Measurements from ENCODE around the gene HTATIP2. TPM values are rescaled to one million over a fixed set of nuclear protein-coding genes. Genes with fewer than 3 reads are reported as not detected.

The HTATIP2 gene
- total RNA-seq, result 10 to 100 TPM; 44.0 to 47.0 TPM
- polyA plus RNA-seq, result 10 to 100 TPM; 52.8 to 54.4 (median 53.0) TPM
- total RNA-seq, result 10.8 to 46.7 (median 38.4) reads per million in 6 experiments

- H3K4me3 Mint-ChIP-seq, result peak within 1 kb of the TSS; percentile 84 to 97 (median 89)
Observed at GRCh38 chr11:20363500-20364340, at the start of gene HTATIP2. Gene HTATIP2, plus strand, starts transcription at chr11:20363714. Its CDS starts 524 bp downstream, at chr11:20364238.

GRCh38 chr11:20315800-20316199, 47.7 kb upstream of the HTATIP2 start:
- no peak overlapping the region for H3K27ac Mint-ChIP-seq
- H3K36me3 Mint-ChIP-seq, result no peaks in the 10 kb centered on the region
- H3K4me1 Mint-ChIP-seq, result no peaks in the 10 kb centered on the region
- POLR2A ChIA-PET, result no interaction called here
- ATAC-seq, result no peak
- H3K9me3 Mint-ChIP-seq, result no peaks in the 10 kb centered on the region
- H3K27me3 Mint-ChIP-seq, result peaks cover 0 to 7% (median 3%) of the 10 kb centered on the region in 5 donors
- H3K4me3 Mint-ChIP-seq, result no peak overlapping the region
- DNase-seq, result no peak

More at GRCh38 chr11:20363500-20364340, at the start of gene HTATIP2:
- DNase-seq, result peak; percentile 54 to 87 (median 72)
- H3K36me3 Mint-ChIP-seq, result peaks cover 0 to 20% (median 12%) of the 10 kb centered on the region in 3 donors
- peaks cover 29 to 67% (median 59%) of the 10 kb centered on the region in 4 donors for H3K4me1 Mint-ChIP-seq
- no peaks in the 10 kb centered on the region for H3K9me3 Mint-ChIP-seq
- peak; percentile 87 to 94 for ATAC-seq
- POLR2A ChIA-PET, result interaction anchor here (0.7 to 1.8 kb wide), 3 partner anchors 13 to 25 kb away, joined by 3 to 12 read pairs (median 3); no protein-coding TSS in a partner anchor
- H3K27ac Mint-ChIP-seq, result peak within 1 kb of the TSS; percentile 73 to 98 (median 94)
- H3K27me3 Mint-ChIP-seq, result no peaks in the 10 kb centered on the region

DNA sequence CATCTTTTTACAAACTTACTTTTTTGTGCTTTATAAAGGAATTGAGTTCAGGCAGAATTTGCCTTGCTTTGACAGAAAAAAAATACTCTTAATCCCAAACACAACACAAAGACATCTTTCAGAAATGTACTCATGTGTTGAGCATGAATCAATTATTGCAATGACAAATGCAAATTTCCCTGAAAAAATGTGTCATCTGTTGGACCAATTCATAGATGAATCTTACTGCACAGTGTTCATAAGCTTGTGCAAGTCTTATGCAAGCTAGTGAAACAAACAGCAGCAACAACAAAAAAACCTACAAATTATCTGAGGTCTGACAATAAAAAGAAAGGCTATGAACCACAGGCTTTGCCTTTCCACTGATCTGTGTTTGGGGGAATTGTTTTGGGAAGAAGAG, 42.3 kb upstream of the HTATIP2 start:
- Mint-ChIP-seq H3K4me3 (no peak overlapping the region), H3K4me1 (peaks cover 0 to 2% (median 0%) of the 10 kb centered on the region in 4 donors), H3K27me3 (peaks cover 0 to 11% (median 8%) of the 10 kb centered on the region in 5 donors), H3K27ac (no peak overlapping the region), H3K36me3 (no peaks in the 10 kb centered on the region), H3K9me3 (peaks cover 0 to 2% (median 0%) of the 10 kb centered on the region in 9 donors)
- POLR2A ChIA-PET, result no interaction called here
- no peak for ATAC-seq
- no peak for DNase-seq

DNA sequence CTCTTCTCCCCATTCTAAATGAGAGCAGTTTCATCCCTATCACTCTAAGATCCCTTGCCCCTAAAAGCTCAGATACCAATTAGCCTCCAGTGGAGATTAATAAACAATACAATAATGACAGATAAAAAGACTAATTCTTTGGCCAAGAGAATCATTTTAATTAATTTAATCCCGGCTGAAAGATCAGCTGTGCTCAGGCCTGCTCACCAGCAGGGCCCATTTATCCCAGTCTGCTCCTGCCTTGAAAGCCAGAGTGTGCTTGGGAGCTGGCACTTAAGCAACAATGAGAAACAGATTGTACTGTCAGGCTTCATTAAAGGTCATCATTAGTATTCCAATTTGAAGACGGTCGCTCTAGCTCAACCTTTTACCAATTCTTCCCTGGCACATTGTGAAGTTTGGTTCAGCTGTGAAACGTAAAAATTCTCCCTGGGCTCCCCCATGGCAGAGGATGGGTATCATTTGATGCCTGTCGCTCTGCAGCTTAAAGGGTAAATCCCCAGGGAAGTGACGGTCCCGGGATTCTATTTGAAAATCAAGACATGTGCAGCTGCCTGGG, 36.1 kb upstream of the HTATIP2 start:
- DNase-seq (no peak), ATAC-seq (no peak)
- Mint-ChIP-seq H3K36me3 (no peaks in the 10 kb centered on the region), H3K9me3 (peaks cover 0 to 2% (median 0%) of the 10 kb centered on the region in 9 donors), H3K4me3 (no peak overlapping the region), H3K27ac (no peak overlapping the region), H3K27me3 (peaks cover 4 to 37% (median 14%) of the 10 kb centered on the region in 5 donors), H3K4me1 (peaks cover 0 to 2% (median 0%) of the 10 kb centered on the region in 4 donors)
- POLR2A ChIA-PET, result no interaction called here

DNA sequence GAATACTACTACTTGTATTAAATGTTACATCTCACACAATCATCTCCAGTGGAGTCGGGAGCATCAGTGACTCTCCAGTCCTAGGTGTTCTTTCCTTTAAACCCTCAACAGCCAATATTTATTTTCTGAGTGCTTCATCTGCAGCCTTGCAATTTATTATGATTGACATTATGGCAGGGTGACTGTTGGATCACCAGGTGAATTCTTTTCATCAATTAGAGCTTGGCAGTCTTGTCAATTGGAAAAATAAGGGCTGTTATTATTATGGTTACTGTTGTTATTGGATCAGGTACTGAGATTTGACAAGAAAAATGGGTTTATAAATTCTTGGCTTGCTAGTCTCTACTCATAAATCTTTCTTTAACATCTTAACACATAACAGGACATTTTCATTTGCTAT, 27.5 kb upstream of the HTATIP2 start:
- no peak overlapping the region for H3K27ac Mint-ChIP-seq
- ATAC-seq, result no peak
- H3K4me1 Mint-ChIP-seq, result no peaks in the 10 kb centered on the region
- no peak overlapping the region for H3K4me3 Mint-ChIP-seq
- no peak for DNase-seq
- peaks cover 22 to 49% (median 34%) of the 10 kb centered on the region in 5 donors for H3K27me3 Mint-ChIP-seq
- no peaks in the 10 kb centered on the region for H3K9me3 Mint-ChIP-seq
- H3K36me3 Mint-ChIP-seq, result no peaks in the 10 kb centered on the region
- POLR2A ChIA-PET, result no interaction called here

GRCh38 chr11:20337526-20338154, 25.9 kb upstream of the HTATIP2 start:
- peaks cover 34 to 57% (median 45%) of the 10 kb centered on the region in 5 donors for H3K27me3 Mint-ChIP-seq
- DNase-seq, result no peak
- H3K27ac Mint-ChIP-seq, result no peak overlapping the region
- H3K4me1 Mint-ChIP-seq, result peaks cover 0 to 7% (median 6%) of the 10 kb centered on the region in 4 donors
- no peaks in the 10 kb centered on the region for H3K9me3 Mint-ChIP-seq
- no peak for ATAC-seq
- POLR2A ChIA-PET, result no interaction called here
- no peak overlapping the region for H3K4me3 Mint-ChIP-seq
- H3K36me3 Mint-ChIP-seq, result no peaks in the 10 kb centered on the region

DNA sequence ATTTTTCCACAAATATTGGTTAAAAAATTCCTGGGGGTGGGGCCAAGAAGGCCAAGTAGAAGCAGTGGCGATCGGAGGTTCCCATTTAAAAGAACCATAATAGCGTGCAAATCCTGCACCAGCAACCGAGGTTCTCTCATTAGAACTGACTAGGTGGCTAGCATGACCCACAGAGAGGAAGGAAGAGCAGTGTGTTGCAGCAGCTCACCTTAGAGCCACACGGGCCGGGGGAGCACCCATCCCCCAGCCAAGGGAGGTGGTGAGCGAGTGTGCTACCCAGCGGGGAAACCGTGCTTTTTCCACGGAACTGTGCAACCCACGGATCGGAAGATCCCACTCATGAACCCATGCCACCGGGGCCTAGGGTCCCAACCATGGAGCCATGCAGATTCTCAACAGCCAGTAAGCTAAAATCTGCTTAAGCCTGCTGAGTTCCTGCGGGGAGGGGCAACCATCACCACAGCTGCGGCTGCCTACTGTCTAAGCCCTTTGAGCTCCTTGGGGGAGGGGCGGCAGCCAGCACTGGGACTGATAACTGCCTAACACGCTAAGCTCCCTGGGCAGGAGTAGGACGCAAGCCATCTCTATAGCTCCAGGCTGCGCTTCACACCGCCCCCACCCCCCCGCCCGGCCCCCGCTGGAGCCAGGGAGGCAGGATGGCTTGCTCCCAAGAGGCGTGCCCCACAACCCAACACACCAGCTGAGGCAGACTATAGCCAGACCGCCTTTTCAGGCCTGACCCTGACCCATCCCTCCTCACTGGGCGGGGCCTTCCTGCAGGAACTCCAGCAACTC, 21.0 kb upstream of the HTATIP2 start:
- peak overlapping the region in 8 of 10 donors; percentile 18 to 64 (median 46) for H3K4me3 Mint-ChIP-seq
- POLR2A ChIA-PET, result no interaction called here
- H3K36me3 Mint-ChIP-seq, result no peaks in the 10 kb centered on the region
- no peak overlapping the region for H3K27ac Mint-ChIP-seq
- H3K27me3 Mint-ChIP-seq, result peaks cover 43 to 80% (median 51%) of the 10 kb centered on the region in 5 donors
- peaks cover 0 to 4% (median 0%) of the 10 kb centered on the region in 9 donors for H3K9me3 Mint-ChIP-seq
- peak in 2 of 10 donors; percentile 17 to 24 for DNase-seq
- peaks cover 0 to 7% (median 6%) of the 10 kb centered on the region in 4 donors for H3K4me1 Mint-ChIP-seq
- peak in 1 of 2 donors; percentile 45 for ATAC-seq

- Mint-ChIP-seq H3K9me3 (no peaks in the 10 kb centered on the region), H3K4me1 (peaks cover 3 to 11% (median 5%) of the 10 kb centered on the region in 4 donors), H3K36me3 (no peaks in the 10 kb centered on the region), H3K27me3 (peaks cover 2 to 23% (median 5%) of the 10 kb centered on the region in 5 donors), H3K4me3 (no peak overlapping the region), H3K27ac (no peak overlapping the region)
- DNase-seq, result no peak
- ATAC-seq, result no peak
- POLR2A ChIA-PET, result no interaction called here
Observed at GRCh38 chr11:20351136-20351535, 12.4 kb upstream of the HTATIP2 start.

DNA sequence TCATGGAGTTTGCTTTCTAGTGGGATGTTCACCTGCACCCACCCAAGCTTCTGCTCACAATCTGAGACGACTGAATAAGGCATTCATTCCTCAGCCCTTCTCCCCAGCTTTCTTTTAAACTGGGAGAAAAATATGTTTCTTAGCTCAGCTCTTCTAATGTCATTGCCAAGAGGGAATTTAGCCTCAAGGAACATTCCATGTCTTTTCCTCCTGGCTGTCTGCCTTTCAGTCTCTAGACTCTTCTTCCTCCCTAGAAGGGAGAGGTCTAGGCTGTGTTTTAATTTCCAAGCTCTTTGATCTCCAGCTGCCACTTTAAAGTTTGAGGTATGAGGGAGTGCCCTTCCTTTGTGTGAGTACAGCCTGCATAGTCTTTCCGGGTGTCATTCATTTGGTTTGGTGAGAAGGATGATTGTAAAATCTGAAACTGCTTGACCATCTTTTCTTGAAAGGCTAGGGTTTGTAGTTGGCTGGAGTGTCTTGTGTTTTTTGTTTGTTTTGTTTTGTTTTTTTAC, 11.7 kb upstream of the HTATIP2 start:
- Mint-ChIP-seq H3K27me3 (peaks cover 0 to 18% (median 5%) of the 10 kb centered on the region in 5 donors), H3K4me1 (peaks cover 3 to 11% (median 5%) of the 10 kb centered on the region in 4 donors), H3K4me3 (peak overlapping the region in 1 of 10 donors; percentile 11), H3K36me3 (no peaks in the 10 kb centered on the region), H3K9me3 (no peaks in the 10 kb centered on the region), H3K27ac (peak overlapping the region in 1 of 10 donors; percentile 1)
- POLR2A ChIA-PET, result no interaction called here
- no peak for DNase-seq
- ATAC-seq, result peak in 1 of 2 donors; percentile 44

DNA sequence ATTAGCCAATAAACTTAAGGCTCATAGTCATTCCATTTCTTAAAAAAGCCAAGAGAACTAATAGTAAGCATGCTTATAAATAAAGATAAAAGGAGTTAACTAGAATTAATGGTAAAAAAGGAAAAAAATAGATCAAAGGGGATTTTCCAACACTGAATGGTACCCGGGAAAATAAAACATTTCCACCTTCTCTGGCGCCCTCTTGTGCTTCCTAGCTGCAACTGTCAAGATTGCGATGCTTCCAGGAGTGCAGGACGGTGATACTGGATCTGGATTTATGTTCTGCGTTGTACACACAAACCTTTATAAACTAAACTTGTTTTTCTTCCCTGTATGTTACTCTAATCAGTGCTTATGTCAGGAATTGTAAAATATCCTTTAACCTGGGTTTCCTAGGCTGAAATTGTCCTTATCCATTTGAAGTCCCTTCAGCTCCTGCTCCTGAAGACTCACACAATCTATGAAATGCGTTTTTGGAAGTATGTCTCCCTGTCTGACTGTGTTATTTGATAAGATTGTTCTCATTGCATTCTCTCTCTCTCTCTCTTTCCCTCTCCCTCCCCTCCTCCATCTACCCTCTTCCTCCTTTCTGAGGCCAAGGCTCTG, 9.6 kb upstream of the HTATIP2 start:
- Mint-ChIP-seq H3K27ac (no peak overlapping the region), H3K9me3 (no peaks in the 10 kb centered on the region), H3K4me3 (no peak overlapping the region), H3K4me1 (peaks cover 3 to 11% (median 5%) of the 10 kb centered on the region in 4 donors), H3K36me3 (no peaks in the 10 kb centered on the region), H3K27me3 (peaks cover 0 to 8% (median 0%) of the 10 kb centered on the region in 5 donors)
- ATAC-seq (peak in 1 of 2 donors; percentile 49), DNase-seq (peak in 3 of 10 donors; percentile 8 to 30 (median 17))
- POLR2A ChIA-PET, result no interaction called here
